IPS-NIHi7 (cell line): ENCODE data around the gene PRKD1.
"Not testable (repeated sequence)": the region's sequence is repeated elsewhere in the genome, so short reads cannot be mapped to it uniquely, and the experiment has no call there.

Experiments used
- DNase-seq: peaks from one replicate; pipeline ENCODE4 v3.0.0; 2012; ENCODE audit warnings: mixed read lengths; ENCODE audit errors: extremely low spot score

The PRKD1 gene

DNA sequence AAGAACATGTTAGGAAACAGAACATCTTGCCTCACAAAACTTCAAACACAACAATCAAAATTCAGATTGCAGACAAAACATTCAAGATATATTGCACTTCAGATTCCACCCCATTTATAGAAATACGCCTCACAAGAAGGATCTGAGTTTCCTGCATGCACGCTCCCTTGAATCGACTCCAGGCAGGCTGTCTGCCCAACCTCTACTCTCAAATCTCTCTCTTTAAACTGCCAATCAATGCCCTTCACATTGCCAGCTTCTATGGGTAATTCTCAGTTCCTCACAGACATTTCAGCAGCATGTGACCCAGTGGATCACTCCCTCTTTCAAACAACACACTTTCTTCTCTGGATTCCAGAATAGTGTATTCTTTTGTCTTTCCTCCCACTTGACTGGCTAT is 184.1 kb downstream of the PRKD1 start:
- no peak for DNase-seq

DNA sequence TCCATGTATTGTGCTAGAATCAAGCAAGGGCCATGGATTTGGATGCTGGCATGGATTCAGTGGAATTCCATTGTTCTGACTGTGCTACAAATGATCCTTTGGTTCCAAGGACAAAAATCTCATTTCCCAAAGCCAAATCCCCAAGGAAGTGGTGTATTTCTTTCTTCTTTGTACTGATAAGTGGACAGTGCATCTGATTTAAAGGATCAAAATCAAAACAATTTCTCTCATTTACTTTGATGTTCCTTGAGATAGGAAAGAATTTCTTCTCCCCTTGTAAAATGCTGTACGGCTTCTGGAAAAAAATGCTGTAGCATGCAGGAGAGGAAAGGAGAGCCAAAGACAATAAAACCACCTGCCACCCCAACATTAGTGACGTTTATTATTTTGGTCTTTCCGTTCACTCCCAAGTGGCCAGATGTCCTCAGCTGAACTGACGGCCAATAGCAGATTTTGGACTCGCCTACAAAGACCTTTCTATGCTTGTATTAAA is 185.7 kb downstream of the PRKD1 start:
- no peak for DNase-seq

DNA sequence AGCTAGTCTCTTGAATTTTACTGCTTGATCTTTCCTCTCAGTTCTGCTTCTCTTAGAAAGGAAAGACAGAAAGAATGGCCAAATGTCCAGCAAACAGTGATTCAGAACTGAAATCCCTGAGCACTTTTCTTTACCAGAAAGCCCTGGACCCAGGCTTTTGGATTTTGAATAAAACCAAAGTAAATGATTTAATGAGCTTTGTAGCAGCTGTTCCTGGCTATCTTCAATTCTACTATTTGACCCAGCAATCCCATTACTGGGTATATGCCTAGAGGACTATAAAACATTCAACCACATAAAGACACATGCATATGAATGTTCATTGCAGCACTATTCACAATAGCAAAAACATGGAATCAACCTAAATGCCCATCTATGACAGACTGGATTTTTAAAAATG is 187.2 kb downstream of the PRKD1 start:
- DNase-seq, result no peak

DNA sequence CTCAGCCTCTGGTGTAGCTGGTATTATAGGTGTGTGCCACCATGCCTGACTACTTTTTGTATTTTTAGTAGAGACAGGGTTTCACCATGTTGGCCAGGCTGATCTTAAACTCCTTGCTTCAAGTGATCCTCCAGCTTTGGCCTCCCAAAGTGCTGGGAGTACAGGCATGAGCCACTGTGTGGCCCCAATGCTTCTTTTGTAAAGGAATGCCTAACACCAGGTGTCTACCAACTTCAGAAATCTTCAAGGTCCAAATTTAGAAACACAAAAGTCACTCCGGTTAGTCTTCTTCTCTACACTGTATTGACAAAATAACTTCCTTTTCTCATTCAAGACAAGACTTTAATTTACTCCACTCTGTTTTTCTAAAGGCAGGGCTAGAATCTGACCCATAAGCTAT is 188.7 kb downstream of the PRKD1 start:
- DNase-seq, result no peak

DNA sequence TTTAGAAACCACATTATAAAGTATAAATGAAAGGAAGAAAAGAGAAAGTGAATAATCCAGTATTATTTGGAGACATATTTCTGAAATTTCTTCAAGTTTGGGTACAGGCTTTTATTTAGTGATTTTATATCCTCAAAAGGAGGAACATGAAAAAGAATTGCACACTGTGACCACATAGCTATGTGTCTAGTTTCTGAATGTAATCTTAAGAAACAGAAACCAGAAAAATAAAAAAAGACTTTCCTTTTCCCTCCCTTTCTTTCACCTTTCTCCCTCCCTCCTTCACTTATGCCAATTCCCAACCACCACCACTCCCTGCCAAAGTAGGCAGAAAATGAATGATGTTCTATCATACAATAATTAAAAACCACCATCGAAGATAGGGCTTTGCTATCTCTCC is 189.6 kb downstream of the PRKD1 start:
- DNase-seq, result no peak

DNA sequence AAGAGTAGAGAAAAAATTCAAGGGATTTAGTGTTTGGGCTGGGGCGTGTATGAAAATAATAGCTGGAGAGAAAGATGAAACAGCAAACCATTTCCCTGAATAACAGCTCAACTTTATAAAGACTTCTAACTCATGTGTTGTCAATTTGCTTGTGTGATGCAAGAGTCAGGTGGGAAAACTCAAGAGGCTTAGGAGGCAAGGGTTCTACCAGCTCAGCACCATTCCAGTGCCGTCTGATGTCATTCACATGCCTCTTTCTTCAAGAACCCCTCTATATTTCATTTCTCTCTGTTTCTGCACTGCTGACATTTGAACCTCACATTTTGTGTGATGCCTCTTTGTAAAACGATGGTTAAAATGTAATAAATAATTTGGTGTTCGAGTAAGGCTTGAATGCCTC is 192.2 kb downstream of the PRKD1 start:
- no peak for DNase-seq

DNA sequence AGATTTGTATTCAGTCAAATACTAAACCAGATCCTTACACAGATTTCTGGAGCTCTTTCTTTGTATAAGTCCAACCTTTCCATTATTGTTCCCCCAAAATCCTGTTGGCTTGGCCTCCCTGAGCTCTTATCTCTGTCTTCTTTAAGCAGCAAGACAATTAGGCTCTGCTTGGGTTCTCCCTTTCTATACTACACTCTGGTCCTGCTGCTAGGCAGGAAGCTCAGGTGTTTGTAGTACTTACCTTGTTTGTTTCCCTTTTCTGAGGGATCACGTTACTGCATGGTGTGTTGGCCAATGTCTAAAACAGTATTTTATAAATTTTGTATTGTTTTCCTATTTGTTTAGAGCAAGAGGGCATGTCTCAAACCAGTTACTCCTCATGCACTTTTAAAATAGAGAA is 192.9 kb downstream of the PRKD1 start:
- DNase-seq, result peak; percentile 12

DNA sequence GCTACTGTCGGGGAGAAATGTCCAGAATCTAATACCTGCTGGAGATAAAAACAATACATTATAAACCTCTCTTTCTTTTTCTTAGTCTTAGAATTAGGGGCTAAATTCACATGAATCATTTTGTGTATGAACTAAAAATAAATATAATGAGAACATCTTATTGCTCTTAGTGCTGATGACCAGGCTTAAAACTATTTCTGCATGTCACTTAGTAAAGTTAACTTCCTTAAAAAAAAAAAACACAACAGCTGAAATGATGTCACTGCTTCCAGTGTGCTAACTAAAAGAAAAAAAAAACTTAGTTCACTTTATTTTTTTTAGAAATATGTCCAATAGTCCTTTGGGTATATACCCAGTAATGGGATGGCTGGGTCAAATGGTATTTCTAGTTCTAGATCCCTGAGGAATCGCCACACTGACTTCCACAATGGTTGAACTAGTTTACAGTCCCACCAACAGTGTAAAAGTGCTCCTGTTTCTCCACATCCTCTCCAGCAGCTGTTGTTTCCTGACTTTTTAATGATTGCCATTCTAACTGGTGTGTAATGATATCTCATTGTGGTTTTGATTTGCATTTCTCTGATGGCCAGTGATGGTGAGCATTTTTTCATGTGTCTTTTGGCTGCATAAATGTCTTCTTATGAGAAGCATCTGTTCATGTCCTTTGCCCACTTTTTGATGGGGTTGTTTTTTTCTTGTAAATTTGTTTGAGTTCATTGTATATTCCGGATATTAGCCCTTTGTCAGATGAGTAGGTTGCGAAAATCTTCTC is 200.9 kb downstream of the PRKD1 start:
- DNase-seq, result not testable (repeated sequence)

DNA sequence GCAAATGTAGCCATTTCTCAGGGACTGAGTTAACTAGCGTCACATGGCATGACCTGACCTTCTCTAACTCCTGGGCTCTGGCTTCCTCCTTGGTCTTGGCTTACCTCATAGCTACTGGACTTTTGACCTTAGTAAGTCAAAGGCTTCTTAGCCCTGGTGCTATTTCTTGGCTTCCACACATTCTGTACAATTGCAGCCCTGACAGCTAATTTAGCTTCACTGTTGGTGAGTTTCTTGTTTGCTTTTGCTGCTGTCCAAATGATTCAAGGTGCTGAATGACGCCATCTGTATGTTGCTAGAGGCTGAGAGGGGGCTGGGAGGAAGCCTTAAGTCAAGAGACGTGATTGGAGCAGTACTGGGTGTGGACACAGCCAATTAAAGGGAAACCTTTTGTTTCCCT is 202.7 kb downstream of the PRKD1 start:
- DNase-seq, result peak; percentile 41

DNA sequence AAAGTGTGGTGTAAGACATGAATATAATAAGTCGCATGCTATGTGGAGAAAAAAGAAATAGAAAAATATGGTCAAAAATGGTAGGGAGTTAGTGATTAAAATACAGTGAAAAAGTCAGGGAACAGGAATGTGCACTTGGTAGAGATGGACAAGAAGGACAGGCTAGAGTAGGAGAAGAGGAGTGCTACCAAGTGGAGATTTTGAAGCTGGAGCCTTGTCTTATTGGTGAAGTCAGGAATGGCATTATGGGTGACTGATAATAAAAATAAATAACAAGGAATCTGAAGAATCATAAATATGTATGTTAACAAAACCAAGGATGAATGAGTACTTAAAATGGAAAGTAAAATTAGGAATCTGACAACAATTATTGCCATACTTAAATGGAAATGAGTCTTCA is 204.8 kb downstream of the PRKD1 start:
- DNase-seq, result no peak

DNA sequence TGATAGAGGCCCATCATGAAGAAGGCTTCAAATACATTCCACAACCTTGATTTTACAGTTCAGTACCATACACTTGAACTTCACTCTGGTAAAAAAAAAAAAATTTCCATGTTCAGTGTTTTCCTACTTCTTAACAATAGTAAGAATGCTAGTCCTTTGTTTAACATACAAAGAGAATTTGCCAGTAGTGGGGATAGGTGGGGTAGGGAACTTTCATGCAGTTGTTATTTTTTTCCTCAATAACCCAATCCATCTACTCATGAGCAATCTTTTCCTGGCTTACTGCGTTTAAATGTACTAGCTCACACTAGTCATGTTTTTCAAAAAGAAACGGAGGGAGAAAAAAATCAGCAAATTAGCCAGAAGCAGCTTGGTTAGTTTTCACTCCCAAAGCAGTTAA is 206.1 kb downstream of the PRKD1 start:
- DNase-seq, result no peak

DNA sequence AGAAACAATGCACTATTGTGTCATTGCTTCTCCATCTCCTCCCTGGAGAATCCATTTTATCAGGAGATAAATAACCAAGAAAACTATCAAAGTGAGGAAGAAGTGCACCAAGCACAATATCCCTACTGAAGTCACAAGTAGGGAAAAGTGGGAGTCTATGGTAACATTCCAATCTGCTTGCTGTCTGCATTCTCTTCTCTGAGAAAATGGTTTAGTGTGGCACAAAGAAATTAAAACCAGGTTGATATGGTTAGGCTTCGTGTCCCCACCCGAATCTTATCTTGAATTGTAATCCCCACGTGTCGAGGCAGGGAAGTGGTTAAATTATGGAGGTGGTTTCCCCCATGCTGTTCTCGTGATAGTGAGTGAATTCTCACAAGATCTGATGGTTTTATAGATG is 209.7 kb downstream of the PRKD1 start:
- no peak for DNase-seq

DNA sequence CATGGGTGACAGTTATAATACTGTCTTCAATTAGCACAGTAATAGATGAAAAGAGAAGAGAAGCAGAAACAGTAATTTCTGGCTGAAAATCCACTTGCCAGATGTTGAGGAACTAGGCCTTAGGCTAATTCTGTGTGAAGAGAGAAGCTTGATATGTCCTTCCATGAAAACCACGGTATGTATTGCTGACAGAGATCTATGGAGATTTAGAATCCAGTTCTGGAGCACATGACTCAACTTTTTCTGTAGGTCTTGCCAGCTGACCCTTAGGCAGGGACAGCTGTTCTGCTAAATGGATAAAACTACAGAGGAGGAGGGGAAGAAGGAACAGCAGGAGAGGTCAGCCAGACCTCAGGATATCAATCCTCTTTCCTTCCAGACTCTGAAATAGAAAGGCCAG is 211.5 kb downstream of the PRKD1 start:
- DNase-seq, result no peak

DNA sequence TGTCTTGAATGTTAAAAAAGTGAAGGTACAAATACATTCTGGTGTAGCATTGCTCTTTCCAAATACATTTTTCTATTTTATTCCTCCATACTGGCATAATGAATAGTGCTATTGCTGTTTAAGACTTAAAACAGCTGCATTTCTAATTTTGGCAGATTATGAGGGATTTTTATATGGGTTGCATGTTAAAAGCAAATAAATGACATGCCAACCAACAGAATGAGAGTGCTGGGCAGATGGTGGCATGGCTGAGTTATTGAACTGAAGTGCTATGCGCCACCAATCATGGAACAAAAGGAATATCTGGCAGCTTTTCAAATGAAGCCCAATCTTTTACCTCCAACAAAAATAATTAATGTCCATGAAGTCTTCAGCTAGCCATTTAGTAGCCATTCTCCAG is 215.0 kb downstream of the PRKD1 start:
- no peak for DNase-seq

DNA sequence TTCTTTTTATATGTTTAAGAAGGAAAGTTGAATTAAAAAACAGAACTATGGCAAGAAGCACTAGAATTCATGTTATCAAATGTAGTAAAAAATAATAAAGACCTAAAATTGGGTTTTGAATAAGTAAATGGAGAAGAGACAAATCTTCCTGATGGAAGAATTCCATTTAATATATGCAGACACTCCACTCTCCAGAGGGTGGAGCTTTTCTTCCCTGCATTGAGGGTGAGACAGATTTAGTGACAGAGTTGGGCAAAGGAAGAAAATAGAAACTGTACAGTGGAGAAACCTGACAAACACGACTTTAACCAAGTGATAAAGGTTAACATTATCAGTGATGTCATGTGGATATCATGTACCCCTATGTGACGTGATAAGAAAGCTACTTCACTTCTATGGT is 217.6 kb downstream of the PRKD1 start:
- no peak for DNase-seq

DNA sequence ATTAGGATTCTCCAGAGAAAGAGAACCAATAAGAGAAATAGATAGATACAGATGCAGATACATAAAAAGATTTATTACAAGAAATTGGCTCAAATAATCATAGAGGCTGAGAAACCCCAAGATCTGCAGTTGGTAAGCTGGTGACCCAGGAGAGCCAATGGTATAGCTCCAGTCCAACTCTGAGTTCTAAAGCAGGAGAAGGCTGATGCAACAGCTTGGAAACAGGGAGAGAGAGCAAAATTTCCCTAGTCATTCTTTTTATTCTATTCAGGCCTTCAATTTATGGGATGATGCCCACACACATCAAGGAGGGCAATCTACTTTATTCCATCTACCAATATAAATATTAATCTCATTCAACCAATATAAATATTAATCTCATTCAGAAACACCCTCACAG is 218.2 kb downstream of the PRKD1 start:
- no peak for DNase-seq

DNA sequence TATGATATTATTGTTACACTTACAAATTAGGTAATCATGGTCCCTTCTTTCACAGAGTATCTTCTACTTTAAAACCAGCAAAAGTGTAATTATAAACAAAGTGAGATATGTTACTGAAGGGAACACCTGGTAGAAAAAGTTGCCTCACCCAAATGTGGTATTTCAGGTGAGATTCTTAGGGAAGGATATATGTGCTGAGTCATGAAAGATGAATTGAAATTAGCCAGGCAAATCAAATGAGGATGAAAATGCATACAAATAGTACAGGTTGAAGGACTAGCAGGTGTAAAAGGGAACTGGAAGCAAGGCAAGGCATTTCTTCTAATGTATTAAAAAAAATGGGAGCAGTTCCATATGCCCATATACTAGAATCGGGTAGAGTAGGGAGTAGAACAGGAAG is 220.9 kb downstream of the PRKD1 start:
- DNase-seq, result no peak

DNA sequence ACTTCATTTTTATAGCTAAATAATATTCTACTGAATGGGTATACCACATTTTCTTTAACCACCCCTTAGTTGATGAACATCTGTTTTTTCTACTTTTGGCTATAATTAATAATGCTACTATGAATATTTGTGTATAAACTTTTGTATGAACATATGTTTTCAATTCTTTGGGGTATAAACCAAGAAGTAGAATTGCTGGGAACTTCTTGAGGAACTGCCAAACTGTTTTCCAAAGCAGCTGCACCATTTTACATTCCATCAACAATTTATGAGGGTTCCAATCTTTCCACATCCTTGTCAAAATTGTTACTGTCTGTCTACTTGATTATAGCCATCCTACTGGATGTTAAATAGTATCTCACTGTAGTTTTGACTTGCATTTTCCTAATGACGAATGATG is 221.8 kb downstream of the PRKD1 start:
- no peak for DNase-seq

DNA sequence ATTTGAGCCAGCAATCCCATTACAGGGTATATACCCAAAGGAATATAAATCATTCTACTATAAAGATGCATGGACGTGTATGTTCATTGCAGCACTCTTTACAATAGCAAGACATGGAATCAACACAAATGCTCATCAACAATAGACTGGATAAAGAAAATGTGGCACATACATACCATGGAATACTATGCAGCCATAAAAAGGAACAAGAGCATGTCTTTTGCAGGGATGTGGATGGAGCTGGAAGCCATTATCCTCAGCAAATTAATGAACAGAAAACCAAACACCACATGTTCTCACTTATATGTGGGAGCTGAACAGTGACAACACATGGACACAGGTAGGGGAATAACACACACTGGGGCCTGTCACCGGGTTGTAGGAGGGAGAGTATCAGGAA is 238.1 kb downstream of the PRKD1 start:
- not testable (repeated sequence) for DNase-seq

DNA sequence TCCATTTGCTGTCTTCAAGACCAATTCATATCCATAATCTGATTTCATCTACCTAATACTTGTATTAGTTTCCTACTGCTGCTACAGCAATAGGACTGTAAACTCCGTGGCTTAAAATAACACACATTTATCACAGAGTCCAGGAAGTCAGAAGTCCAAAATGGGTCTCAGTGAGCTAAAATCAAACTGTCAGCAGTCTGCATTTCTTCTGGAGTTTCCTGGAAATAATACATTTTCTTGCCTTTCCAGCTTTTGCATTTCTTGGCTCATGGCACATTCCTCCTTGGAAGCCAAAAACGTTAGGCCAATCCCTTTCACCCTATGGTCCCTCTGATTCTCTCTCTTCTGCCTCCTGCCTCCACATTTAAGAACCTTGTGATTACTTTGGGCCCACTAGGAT is 239.8 kb downstream of the PRKD1 start:
- no peak for DNase-seq

DNA sequence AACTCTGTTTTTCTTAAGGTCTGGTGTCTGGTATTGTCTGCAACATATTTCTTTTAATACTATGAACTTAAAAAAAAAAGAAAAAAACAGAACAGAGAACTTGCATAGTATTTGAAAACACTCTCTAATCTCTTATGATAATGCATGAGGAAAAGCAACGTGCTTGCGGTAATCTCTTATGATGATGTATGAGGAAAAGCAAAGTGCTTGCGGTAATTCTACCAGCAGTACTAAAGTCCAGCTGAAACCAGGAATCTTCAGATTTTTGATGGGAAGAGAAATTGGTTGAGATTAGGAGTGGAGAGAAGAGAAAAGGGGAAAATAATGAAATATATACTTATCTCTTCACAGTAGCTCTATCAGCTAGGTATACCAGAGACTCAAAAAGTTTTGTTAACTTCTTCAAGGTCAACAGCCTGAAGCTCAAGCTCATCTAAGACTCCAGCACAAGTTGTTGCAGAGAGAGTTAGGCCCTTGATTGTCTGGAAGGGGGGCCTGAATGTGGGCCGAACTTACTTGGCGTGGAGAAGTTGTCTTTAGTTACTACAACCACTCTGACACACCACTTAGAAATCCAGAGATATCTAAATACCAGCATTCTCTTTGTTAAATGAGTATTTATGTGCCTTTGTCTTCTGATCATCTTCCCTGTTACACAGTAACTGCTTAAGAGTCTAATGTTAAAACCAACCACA is 240.4 kb downstream of the PRKD1 start:
- no peak for DNase-seq

DNA sequence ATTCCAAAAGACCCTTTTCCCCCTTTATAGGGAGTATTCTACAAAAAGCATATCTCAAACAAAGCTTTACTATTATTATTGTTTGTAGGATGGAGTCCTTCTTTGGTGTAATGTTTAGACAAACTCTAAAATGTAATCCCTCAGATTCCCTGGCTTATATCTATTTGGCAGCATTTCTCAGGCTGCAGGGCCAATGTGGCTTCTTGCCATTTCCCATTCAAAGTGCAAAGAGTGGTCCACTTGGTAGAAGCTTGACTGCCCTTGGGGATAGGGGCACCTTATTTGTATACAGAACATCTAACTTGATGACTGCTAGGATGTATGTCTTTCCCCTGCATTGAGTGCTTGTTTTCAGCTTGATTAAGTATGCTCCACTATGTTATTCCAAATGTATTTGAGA is 242.7 kb downstream of the PRKD1 start:
- DNase-seq, result no peak

DNA sequence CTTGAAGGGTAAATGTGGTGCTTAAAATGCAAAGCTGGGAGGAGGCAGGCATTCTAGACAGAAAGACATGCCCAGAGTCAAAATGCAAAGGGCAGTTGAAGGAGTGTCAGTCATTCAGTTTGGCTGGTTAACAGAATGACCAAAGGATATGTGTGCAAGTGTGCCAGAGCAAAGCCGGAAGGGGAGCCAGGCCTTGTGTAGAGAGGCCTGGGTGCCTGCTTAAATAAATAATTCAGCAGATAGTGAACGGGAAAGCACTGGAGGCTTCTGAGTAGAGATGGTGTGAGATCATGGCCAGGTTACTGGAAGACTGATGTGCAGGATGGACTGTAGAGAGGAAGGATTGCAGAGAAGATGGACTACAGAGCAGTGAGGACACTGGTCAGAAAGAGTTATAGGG is 244.9 kb downstream of the PRKD1 start:
- no peak for DNase-seq

DNA sequence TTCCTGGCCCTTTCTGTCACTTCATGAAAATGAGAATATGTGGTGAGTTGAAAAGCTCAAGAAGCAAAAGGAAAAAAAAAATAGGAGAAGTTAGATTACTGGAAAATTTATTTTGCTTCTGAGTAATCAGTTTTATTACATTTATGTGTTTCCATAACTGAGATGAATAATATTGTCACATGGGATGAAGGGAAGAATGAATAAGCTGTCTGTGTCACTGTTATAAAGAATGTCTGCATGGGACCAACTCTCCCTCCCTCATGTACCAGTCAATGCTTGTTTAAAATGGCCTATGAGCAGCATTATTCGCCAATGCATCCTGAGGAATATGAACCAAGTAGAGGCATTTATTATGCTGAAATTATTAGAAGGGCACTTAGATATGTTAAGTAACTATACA is 246.3 kb downstream of the PRKD1 start:
- no peak for DNase-seq
